Stomach smooth muscle (tissue), 2 donors: ENCODE results near the gene OTOF.

Experiments used
- H3K27ac ChIP-seq: one replicate; pipeline ENCODE4 v1.7.0; 2013; ENCODE audit warnings: mild to moderate bottlenecking, low read length, inconsistent platforms
- H3K27me3 ChIP-seq, 2 donors: one replicate each; pipeline ENCODE4 v1.7.0; 2013; ENCODE audit warnings: low read length in 2 of 2; ENCODE audit not compliant: insufficient read depth in 2 of 2, control insufficient read depth in 1 of 2
- H3K36me3 ChIP-seq, 2 donors: one replicate each; pipeline ENCODE4 v1.7.0; 2013; ENCODE audit warnings: low read length in 2 of 2; ENCODE audit not compliant: control insufficient read depth in 2 of 2, insufficient read depth in 2 of 2
- H3K4me1 ChIP-seq: one replicate; pipeline ENCODE4 v1.7.0; 2013; ENCODE audit warnings: low read length; ENCODE audit not compliant: control insufficient read depth, insufficient read depth
- H3K4me3 ChIP-seq, 2 donors: one replicate each; pipeline ENCODE4 v1.7.0; 2013; ENCODE audit warnings: low read length in 2 of 2
- H3K9ac ChIP-seq, 2 donors: one replicate each; pipeline ENCODE4 v1.7.0; 2013; ENCODE audit warnings: low read length in 2 of 2, mild to moderate bottlenecking in 1 of 2
- H3K9me3 ChIP-seq, 2 donors: one replicate each; pipeline ENCODE4 v1.7.0; 2013; ENCODE audit warnings: low read length in 2 of 2; ENCODE audit not compliant: control insufficient read depth in 2 of 2
- donor health status: healthy.
- donor health status: Pancreatic carcinoma.

Gene OTOF

GRCh38 chr2:26503231-26503880 is 25.4 kb upstream of the OTOF start:
- Histone ChIP-seq H3K9ac (peak overlapping the region in 1 of 2 donors; percentile 36), H3K9me3 (no peaks in the 10 kb centered on the region), H3K4me3 (peak overlapping the region; percentile 48 to 60), H3K36me3 (no peaks in the 10 kb centered on the region), H3K27me3 (peaks cover 10 to 18% of the 10 kb centered on the region in 2 donors), H3K27ac (no peak overlapping the region), H3K4me1 (peaks cover 8% of the 10 kb centered on the region)

DNA sequence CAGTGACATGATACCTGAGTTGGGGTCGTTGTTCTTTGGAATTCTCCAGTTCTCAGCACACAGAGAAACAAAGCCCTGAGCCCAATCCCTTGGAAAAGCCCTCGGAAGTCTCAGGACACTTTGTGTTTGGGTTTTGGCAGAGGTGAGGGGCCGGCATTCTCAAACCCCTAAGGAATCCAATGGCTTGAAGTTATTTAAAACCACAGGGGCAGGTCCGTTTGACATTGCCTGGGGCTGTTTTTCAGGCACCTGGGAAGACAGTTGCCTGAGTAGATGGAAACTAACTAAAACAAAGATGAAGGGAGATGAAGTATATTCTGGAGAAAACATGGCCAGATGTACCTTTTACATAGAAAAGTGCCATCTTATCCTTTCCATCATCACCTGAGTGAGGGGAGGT is 22.5 kb upstream of the OTOF start:
- Histone ChIP-seq H3K9ac (no peak overlapping the region), H3K9me3 (no peaks in the 10 kb centered on the region), H3K36me3 (no peaks in the 10 kb centered on the region), H3K4me3 (no peak overlapping the region), H3K4me1 (peaks cover 8% of the 10 kb centered on the region), H3K27me3 (peaks cover 13 to 18% of the 10 kb centered on the region in 2 donors), H3K27ac (no peak overlapping the region)

DNA sequence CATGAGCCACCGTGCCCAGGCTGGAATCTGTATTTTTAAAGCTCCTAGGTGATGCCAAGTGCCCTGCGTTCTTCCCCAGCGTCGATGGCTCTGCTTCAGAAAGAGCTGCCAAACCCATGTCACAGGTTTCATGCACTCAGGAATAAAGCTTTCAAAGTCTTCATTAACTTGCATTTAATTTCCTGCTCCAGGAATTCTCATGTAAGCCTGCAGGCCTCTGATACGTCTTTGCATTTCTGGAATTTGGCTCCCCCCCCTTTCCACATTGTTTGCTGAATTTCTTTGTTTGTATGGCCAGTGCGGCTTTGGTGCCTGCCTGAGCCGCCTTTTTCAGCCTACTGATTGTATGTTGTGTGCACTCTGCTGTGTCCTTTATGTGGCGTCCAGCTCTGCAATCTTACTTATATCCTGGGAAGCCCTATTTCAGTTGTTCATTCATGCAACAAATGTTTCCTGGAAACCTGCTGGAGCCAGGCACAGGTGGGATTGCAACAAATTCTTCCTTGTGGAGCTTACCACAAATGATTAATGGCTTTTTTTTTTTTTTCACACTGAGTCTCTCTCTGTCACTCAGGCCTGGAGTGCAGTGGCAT is 17.9 kb upstream of the OTOF start:
- peaks cover 0 to 6% of the 10 kb centered on the region in 2 donors for H3K27me3 ChIP-seq
- H3K9ac ChIP-seq: no peak overlapping the region
- no peak overlapping the region for H3K4me3 ChIP-seq
- H3K27ac ChIP-seq: no peak overlapping the region
- H3K36me3 ChIP-seq: no peaks in the 10 kb centered on the region
- no peaks in the 10 kb centered on the region for H3K9me3 ChIP-seq
- no peaks in the 10 kb centered on the region for H3K4me1 ChIP-seq

- H3K9me3 ChIP-seq: no peaks in the 10 kb centered on the region
- peaks cover 0 to 6% of the 10 kb centered on the region in 2 donors for H3K27me3 ChIP-seq
- H3K36me3 ChIP-seq: no peaks in the 10 kb centered on the region
- H3K27ac ChIP-seq: no peak overlapping the region
- no peaks in the 10 kb centered on the region for H3K4me1 ChIP-seq
- no peak overlapping the region for H3K9ac ChIP-seq
- no peak overlapping the region for H3K4me3 ChIP-seq
Observed at GRCh38 chr2:26494891-26495290, 17.0 kb upstream of the OTOF start.

- Histone ChIP-seq H3K4me1 (no peaks in the 10 kb centered on the region), H3K9me3 (no peaks in the 10 kb centered on the region), H3K36me3 (no peaks in the 10 kb centered on the region), H3K27me3 (peaks cover 0 to 6% of the 10 kb centered on the region in 2 donors), H3K9ac (no peak overlapping the region), H3K27ac (no peak overlapping the region), H3K4me3 (no peak overlapping the region)
Observed at GRCh38 chr2:26494199-26494598, 16.3 kb upstream of the OTOF start.

DNA sequence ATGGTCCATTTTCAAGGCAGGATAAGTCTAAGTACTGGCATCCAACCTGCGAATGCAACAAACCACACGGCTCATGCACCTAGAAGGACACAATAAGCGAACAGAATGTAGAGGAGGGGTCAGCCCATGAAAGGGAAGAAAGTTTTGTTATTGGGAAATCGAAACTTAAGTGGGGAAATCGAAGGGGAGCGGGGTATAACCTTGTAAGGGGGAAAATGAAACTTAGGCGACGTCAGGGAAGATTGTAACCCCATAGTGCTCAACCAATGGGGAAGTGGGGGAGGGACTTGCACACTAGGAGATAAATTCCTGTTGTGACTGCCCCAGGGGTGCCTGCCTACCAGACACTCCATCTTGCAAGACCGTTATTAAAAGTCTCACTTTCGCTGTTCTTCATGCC is 15.6 kb upstream of the OTOF start:
- H3K27ac ChIP-seq: no peak overlapping the region
- H3K36me3 ChIP-seq: no peaks in the 10 kb centered on the region
- no peaks in the 10 kb centered on the region for H3K9me3 ChIP-seq
- H3K9ac ChIP-seq: no peak overlapping the region
- peaks cover 0 to 3% of the 10 kb centered on the region in 2 donors for H3K27me3 ChIP-seq
- H3K4me3 ChIP-seq: no peak overlapping the region
- H3K4me1 ChIP-seq: no peaks in the 10 kb centered on the region

DNA sequence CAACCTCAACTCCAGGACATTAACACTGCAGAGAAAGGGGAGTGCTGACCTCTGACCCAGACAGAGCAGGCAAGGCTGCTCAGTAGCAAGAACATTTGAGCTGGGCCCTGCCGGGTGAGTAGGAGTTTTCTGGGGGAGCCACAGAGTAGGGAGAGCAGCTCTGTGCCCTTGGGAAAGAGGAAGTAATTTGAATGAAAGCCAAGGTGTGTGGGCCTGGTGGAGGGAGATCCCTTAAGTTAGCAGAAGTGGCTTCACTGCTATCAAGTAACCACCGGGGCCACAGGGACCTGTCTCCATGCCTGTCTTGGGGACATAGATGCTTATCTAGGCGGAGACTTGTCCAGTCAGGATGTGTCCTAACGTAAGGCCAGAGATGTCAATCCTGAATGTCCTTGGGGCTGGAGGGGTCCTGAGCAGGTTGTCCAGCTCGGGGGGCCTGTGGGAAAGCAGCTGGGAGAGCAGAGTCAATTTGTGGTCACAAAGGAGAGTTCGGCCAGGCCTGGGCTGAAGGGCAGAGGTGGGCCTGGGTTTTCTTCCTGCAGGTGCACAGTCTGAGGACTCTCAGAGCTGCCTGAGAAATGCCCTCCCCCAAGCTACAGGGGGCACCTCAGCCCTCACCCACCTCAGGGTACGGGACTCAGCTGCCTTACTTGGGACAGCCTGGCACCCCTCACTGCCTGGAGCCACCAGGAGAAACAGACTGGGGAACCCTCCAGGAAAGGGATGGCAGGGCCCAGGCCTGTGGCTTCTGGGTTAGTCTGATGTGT is 15.0 kb upstream of the OTOF start:
- H3K9me3 ChIP-seq: no peaks in the 10 kb centered on the region
- H3K9ac ChIP-seq: no peak overlapping the region
- no peaks in the 10 kb centered on the region for H3K36me3 ChIP-seq
- no peak overlapping the region for H3K4me3 ChIP-seq
- peaks cover 0 to 1% of the 10 kb centered on the region in 2 donors for H3K27me3 ChIP-seq
- H3K4me1 ChIP-seq: no peaks in the 10 kb centered on the region
- no peak overlapping the region for H3K27ac ChIP-seq

DNA sequence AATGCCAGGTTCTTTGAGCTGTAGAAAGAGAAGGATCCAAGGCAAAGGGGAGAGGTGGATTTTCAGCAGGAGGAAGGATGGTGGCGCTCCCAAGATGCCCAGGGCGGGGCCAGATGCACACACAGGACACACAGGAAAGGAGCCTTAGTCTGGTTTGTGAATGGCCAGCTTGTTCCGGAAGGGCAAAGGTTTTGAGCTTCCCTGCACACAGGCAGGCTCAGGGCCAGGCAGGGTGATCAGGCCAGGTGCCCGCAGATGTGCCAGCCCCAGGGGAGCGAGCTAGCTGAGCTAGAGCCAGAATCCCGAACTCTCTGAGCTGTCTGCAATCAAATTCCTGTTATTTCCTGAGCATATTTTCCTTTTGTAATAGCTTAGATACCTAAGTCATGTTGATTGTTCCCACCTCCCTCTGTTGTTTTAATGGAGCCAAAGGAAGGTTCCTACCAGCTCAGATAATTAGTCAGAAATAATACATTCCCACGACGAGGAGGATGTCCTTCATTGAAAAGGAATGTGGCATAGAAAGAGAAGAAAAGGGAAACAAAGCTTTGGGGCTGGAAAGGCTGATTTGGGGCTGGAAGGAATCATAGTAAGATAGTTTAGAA is 13.7 kb upstream of the OTOF start:
- H3K9ac ChIP-seq: no peak overlapping the region
- no peaks in the 10 kb centered on the region for H3K9me3 ChIP-seq
- no peak overlapping the region for H3K4me3 ChIP-seq
- no peaks in the 10 kb centered on the region for H3K4me1 ChIP-seq
- no peaks in the 10 kb centered on the region for H3K27me3 ChIP-seq
- H3K27ac ChIP-seq: no peak overlapping the region
- no peaks in the 10 kb centered on the region for H3K36me3 ChIP-seq

DNA sequence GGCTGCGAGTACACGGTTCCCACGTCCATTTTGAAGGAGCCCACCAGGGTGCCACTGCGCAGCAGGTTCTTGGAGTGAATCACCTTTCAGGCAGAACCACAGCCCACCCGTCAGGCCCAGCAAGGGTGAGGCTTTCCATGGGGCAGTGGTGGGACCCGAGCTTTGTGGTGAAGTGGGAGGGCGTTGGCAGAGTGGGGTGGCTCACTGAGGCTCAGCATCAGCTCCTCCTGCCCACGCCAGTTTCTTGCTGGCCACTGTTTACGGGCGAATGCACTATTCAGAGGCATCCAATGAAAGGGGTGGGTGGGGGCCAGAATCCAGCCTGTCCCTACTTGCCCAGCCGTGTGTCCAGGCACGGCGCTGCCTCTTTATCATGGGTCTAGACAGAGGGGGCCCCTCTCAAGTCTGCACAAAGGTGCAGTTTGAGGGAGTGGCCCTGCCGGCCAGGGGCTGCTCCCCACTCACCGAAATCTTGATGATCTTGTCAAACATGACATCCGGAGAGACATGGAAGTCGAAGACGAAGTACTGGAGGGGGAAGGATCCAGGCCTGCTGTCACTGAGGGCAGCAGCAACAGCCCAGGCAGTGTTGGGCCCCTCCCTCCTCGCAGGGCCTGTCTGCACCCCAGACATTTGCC is 11.4 kb upstream of the OTOF start:
- Histone ChIP-seq H3K27ac (no peak overlapping the region), H3K9ac (no peak overlapping the region), H3K4me3 (no peak overlapping the region), H3K36me3 (no peaks in the 10 kb centered on the region), H3K27me3 (peaks cover 0 to 2% of the 10 kb centered on the region in 2 donors), H3K4me1 (no peaks in the 10 kb centered on the region), H3K9me3 (no peaks in the 10 kb centered on the region)

DNA sequence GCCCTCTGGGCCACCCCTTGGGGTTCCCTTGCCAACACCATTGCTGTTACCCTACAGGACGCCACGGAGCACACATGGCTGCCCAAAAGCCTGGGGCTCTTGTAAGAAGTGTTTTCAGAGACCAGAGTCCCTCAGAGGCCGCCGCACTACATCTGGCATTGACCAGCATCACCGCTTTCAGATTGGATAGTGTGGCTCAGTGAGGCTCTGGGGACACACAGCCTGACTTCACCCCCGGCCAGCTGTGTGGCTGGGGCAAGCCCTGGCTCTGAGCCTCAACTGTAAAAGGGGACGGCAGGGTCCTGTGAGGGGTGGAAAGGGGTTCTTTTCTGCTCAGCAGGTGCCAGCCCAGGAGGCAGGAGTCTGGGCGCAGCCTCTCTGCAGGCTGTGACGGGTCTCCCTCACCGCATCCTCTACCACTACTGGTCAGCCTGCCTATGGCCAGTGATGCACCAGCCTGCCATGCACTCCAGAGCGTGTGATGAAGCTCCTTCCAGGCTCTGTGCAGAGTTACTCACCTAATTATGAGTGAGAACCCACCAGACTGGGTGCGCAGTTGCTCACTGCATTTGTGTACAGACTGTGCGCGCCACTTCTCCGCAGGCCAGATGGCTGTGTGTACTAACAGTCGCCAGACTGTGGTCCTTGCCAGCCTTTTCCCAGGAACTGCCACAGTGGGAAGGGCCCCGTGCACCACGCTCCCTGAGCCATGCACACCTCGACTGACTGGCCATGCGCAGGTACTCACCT is 10.7 kb upstream of the OTOF start:
- Histone ChIP-seq H3K4me1 (no peaks in the 10 kb centered on the region), H3K9me3 (no peaks in the 10 kb centered on the region), H3K27ac (no peak overlapping the region), H3K36me3 (no peaks in the 10 kb centered on the region), H3K9ac (no peak overlapping the region), H3K27me3 (peaks cover 0 to 2% of the 10 kb centered on the region in 2 donors), H3K4me3 (no peak overlapping the region)
